GM20431 (cell line): ENCODE measurements around the gene GTF2F1.
"Not testable (repeated sequence)": the region's sequence is repeated elsewhere in the genome, so short reads cannot be mapped to it uniquely, and the experiment has no call there.

Experiments used
- in situ Hi-C: fragments of 300-500 bp; cut with MseI, MboI; formaldehyde crosslinking; loops from one replicate; pipeline ENCODE4 v1.15.0; 2020; ENCODE audit warnings: low sequenced_read_pairs; ENCODE audit not compliant: unreplicated experiment

Gene GTF2F1, protein sequence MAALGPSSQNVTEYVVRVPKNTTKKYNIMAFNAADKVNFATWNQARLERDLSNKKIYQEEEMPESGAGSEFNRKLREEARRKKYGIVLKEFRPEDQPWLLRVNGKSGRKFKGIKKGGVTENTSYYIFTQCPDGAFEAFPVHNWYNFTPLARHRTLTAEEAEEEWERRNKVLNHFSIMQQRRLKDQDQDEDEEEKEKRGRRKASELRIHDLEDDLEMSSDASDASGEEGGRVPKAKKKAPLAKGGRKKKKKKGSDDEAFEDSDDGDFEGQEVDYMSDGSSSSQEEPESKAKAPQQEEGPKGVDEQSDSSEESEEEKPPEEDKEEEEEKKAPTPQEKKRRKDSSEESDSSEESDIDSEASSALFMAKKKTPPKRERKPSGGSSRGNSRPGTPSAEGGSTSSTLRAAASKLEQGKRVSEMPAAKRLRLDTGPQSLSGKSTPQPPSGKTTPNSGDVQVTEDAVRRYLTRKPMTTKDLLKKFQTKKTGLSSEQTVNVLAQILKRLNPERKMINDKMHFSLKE

DNA sequence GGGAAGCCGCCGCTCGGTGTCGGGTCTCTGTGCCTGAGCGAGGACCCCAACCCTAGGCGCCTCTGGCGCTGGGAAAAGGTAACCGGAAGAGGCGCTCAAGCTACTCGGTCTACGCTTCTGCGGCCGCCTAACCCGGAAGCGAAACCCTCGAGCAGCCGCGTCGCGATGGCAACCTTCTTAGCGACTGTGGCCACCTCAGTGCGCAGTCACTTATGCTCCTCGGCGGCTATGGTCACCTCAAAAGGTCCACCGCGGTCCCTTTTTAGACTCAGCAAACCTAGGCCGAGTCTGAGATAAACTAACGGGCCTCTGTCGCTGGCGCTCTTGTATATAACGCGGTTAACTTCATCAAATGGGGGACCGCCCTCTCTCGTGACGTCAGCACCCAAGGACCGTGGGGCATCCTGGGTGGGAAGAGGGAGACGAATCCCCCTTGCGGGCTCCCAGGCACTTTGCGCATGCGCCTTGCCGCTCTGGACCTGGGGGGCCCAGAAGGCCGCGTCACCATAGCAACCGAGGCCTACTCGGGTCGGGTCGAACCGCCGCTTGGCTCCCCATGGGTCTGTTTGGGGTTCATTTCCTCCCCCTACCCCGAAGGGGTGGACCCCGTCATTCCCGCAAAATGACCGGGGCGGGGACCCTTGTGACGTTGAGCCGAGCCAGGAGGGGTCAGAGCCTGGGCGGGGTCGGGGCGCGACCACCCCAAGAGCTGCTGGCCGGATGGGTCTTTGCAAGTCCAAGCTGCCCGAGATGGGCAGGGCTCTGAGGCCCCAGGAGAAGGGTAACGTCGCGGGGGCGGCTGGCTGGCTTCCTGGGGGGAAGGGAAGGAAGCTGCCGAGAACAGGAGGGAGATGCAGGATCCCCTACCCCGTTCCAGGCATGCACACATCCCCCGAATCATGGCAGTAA is at the start of gene GTF2F1:
Gene GTF2F1 (minus strand): TSS at position 91 of the 909 bp plus-strand sequence. CDS start 169 bp downstream, outside the sequence.
- in situ Hi-C loops = no loop called here

DNA sequence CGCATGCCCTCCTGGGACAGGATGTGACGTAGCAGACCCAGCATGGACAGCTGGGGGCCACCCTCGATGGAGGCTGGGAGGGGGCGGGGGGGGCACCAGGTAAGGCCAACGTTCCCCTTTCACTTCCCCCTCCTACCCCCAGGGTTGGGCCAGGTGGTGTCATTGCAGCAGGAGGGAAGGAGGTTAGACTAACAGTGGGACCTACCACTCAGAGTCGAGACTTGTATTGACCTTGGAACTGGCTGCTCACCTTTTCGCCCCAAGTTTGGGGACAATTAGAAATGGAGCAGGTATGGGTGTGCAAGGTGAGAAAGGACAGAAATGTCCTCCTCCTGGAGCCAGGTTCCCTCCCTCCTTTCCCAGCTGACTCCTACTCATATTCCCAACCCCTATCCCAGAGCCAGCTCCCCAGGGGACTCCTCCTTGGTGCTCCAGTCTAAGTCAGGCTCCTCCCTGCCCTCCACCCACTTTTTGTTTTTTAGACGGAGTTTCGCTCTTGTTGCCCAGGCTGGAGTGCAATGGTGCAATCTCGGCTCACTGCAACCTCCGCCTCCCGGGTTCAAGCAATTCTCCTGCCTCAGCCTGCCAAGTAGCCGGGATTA is 49.2 kb upstream of the GTF2F1 start:
- in situ Hi-C loops = no loop called here

DNA sequence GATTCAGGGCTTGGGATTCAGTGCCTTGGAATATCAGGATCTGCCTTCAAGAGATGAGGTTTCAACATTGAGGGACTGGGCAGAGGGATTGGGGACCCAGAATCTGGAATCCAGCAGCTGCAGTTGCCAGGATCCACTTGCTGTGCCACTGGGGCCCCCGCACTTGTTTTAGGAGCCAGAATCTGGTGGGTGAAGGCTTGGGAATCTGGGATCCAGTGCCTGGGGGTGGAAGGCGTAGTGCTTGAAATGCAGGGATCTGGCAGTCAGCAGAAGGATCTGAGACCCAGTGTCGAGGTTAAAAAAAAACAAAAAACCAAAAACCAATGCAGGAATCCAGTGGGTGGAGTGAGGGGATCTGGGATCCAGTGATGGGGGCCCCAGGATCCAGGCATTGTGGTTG is 47.9 kb upstream of the GTF2F1 start:
- in situ Hi-C loops = no loop called here

DNA sequence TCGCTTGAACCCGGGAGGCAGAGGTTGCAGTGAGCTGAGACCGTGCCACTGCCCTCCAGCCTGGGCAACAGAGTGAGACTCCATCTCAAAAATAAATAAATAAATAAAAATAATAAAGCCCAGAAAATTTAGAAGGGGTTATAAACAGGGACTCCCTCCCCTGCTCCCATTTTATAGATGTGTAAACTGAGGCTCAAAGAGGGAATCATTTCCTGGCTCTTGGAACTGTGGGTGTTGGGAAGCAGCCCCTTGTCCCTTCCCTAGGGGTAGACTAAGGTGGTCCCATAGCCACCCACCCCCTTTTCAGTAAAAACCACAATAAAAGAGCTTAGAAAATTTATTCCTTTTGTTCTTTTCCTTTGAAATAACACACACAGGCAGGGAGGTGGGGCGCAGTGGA is 46.8 kb upstream of the GTF2F1 start:
- in situ Hi-C loops = no loop called here

DNA sequence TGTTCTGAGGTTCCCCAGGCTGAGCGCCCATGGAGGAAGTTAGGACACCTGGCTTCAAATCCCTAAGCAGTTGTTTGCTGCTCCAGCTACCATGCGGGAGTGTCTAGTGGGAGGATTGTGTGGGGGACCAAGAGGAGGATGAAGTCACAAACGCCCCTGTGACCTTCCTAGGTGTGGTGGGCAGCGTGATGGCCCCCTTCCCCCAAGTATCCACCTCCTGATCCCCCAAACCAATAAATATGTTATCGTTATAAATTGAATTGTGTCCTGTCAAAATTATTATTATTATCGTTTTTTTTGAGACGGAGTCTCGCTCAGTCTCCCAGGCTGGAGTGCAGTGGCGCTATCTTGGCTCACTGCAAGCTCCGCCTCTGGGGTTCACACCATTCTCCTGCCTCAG is 40.7 kb upstream of the GTF2F1 start, which contains the start of gene SLC25A41:
Gene SLC25A41 (minus strand): TSS at position 101 of the 400 bp plus-strand sequence. CDS start 70 bp downstream, at position 31.
- in situ Hi-C loops = no loop called here

DNA sequence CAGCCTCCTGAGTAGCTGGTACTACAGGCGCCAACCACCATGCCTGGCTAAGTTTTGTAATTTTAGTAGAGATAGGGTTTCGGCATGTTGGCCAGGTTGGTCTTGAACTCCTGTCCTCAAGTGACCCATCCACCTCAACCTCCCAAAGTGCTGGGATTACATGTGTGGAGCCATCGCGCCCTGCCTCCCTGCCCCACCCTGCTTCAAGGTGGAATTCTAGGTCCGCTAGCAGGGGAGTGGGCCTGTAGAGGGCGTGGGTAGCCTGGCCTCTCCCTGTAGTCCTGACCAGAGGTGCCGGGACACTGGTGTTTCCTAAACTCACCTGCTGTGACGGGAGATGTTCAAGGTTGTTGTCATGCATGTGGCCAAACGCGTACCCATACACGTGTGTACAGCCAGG is 40.2 kb upstream of the GTF2F1 start:
- in situ Hi-C loops = no loop called here

DNA sequence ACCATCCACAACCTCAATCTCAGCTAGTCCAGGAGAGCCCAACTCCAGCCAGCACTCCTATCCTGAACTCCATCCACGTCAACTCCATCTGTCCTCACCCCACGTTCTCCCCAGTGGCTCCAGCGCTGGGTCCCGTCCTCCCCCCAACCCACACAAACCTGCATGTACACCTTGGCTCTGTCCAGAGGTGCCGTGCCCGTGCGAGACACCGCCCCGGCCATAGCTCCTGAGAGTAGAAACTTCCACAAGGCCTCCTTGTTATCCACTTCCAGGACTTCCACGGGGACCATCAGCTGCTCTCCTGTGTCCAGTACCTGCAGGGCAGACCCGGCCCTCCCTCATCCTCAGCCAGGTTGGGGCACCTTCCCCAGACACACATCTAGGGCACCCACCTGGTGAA is 38.9 kb upstream of the GTF2F1 start:
- in situ Hi-C loops = no loop called here

DNA sequence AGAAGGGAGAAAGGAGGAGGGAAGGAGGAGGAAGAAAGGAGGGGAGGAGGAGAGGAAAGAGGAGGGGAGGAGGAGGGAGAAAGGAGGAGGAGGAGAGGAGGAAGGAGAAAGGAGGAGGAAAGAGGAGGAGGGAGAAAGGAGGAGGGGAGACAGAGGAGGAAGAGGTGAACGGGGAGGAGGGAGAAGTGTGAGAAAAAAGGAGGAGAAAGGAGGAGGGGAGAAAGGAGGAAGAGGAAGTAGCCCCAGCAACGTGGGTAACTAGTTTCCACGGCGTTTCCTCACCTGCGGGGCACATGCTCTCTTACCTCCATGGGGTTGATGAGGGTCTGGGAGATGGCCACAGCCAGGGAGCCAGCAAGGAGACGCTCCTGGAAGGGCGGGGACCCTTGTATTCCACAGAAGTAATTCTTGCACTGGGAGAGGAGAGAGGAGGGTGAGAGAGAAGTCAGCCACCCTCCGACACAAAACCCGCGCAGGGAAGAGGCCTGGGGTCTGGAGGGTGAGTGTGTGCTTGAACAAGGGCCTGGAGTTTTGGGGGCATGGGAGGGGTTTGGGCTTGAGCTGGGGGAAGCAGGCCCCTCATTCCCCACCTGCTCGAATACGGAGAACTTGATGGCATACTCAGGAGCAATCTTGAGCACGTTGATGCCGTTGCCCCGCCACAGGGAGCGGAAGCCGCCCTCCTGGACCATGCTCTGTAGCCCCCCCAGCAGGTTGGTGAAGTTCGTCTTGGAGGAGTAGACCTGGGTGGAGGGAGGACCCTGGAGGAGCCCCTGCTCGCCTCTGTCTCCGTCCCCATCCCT is 36.7 kb upstream of the GTF2F1 start:
- in situ Hi-C loops = no loop called here

DNA sequence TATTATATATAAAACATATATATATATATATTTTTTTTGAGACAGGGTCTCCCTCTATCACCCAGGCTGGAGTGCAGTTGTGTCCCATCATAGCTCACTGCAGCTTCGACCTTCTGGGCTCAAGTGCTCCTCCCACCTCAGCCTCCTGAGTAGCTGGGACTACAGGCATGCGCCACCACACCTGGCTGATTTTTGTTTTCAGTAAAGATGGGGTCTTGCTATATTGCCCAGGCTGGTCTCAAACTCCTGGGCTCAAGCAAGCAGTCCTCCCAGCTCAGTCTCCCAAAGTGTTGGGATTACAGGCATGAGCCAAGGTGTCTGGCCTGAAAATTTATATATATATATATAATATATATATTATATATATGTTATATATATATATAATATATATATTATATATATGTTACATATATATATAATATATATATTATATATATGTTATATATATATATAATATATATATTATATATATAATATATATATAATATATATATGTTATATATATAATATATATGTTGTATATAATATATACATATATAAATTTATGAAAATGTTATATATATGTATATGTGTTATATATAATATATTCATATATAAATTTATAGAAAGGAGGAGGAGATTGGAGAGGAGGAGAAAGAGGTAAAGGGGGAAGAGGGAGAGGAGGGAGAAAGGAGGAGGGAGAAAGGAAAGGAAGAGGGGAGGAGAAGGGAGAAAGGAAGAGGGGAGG is 35.9 kb upstream of the GTF2F1 start:
- in situ Hi-C loops = not testable (repeated sequence)

DNA sequence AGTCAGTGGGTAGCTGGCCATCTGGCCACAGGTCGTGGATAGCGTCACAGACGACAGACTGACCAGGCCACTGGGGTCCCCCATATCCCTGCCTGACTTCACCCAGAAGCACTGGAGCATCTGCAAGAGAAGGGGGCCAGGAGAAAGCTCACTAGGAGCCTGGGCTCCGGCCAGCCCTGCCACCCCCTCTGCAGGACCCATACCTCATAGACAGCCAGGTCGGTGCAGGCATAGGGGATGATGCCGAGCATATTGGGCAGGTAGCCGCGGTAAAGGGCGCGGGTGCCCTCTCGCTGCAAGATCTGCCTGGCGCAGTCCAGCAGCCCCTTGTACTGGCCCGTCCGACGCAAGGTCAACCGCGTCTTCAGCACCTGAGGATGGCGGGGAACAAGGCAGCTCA is 34.2 kb upstream of the GTF2F1 start:
- in situ Hi-C loops = no loop called here

DNA sequence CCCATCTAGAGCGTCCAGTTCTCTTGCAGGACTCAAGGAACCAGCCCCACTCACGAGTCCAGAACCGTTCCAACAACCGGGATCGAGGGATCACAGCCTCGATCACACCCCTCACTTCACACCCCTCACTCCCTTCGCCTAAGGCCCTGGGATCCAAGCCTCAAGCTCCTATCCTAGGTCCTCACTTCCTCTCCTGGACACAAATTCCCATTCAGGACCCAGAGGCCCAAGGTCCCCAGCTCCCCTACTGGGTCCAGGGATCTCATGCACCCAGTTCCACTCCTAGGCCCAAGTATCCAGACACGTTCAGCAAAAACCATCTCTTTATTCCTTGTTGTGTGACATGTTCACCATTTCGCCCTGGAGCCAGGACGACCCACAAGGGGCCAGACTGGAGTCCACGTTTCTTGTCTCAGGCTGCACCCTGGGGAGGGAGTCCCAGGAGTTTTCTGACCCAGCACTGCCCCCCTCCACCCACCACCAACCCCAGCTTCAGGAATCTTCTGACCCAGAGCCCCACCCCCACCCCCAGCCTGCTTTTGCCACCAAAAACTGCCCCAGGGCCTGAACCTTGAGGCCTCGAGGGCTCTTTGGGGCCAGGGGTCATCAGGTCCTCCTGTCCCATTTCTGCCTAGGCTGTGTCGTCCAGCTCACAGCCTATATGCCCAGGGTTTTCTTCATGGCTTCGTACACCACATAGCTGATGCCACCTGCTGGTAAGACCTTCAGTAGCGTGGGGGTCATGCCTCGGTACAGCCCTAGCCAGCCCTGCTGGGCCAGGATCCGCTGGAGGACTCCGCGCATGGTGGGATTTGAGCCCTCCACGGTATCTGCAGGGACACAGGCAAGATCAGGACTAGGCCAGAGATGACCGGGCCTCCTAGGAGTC is 33.0 kb upstream of the GTF2F1 start:
- in situ Hi-C loops = no loop called here

DNA sequence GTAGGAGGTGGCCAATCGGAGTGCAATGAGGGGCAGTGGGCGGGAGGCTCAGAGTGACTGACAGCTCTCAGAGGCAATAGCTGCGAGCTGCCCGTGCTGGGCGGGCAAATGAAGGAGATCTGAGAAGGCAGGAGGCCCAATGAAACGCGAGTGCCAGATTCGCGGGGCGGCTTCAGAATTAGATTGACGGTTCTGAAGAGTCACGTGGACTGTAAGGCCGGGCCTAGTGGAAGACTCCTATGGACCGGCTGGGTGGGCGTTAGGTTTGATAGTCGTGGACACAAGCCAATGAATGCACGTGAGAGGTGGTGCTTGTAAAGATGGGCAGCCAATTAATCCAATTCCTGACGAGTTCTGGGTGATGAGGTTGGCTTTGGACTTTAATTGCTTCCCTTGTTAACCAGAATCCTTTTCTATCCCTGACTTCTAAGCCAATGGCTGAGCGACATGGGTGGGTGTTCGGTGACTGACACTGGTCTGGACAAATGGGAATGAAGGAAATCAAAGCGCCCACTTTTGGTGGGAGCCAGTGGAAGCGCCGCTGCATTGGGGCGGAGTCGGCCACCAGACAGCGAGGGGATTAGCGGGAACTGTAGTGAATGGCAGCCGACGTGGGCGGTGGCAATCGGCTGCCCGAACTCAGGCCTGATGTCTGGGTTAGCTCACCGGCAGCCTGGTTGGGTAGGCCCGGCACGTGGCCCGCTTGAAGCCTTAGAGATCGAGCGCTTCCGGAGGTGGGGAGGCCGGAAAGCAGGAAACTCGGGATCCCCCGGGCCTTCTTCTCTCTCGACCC is 32.2 kb upstream of the GTF2F1 start:
- in situ Hi-C loops = no loop called here

DNA sequence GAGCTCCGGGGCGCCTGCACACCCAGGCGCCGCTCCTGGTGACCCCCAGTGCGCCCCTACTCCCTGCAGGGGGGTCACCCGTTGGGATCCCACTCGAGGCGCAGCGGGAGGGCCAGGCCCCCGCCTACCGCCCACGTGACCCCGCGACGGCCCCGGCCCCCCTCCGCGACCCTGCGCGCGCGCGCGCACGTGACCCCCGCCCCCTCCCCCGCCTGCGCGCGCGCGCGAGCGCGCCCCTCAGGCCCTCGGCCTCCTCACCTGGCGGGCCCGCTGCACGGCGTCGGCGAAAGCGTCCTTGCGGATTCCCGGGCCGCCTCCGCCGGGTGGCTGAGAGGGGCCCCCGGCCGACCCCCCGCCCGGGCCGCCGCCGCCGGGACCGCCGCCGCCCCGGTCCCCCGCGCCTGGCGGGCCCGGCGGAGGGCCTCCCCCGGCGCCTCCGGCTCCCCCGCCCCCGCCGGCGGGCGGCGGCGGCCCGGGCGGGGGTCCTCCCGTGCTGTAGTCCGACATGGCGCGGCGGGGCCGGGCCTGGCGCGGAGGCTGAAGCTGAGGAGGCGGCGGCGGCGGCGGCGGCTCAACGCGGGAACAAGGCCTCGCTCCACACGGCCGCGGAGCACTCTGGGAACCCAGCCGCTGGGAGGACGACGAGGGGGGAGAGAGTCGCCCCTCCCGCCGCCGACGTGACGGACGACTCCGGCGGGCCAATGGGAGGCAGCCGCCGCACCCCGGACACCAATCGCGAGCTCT is 31.4 kb upstream of the GTF2F1 start, which contains the start of gene KHSRP:
Gene KHSRP (minus strand): TSS at position 617 of the 744 bp plus-strand sequence. CDS start 110 bp downstream, at position 507.
- in situ Hi-C loops = no loop called here

DNA sequence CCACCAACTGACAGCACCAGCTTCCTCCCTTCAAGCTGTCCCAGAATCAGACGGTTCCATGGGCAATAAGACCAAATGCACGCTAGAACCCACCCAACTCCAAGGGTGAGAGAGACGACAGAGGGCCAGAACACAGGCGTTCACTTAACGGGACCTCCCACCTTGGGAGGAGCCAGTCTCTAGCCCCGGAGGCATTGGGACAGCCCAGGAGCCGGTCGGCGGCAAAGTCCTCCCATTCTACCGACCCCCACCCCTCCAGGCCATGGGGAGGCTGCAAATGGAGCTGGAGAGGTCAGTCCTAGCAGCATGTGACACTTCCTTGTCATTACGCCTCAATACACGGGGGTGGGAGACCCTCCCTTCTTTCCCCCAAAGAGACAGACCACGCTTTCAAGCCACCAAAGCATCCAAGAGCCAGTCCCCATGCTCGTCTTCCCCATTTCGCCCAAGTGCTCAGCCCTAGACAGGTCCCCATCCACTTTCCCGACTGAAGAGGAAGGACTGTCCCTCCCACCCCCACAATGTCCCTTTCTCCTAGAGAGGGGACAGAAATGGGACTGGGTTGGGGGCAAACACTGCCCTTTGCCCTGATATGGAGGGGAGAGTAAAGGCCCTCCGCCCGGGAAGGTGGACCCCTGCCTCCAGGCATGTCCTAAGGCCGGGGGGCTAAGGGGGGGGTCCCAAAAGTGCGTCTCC is 30.7 kb upstream of the GTF2F1 start:
- in situ Hi-C loops = no loop called here

DNA sequence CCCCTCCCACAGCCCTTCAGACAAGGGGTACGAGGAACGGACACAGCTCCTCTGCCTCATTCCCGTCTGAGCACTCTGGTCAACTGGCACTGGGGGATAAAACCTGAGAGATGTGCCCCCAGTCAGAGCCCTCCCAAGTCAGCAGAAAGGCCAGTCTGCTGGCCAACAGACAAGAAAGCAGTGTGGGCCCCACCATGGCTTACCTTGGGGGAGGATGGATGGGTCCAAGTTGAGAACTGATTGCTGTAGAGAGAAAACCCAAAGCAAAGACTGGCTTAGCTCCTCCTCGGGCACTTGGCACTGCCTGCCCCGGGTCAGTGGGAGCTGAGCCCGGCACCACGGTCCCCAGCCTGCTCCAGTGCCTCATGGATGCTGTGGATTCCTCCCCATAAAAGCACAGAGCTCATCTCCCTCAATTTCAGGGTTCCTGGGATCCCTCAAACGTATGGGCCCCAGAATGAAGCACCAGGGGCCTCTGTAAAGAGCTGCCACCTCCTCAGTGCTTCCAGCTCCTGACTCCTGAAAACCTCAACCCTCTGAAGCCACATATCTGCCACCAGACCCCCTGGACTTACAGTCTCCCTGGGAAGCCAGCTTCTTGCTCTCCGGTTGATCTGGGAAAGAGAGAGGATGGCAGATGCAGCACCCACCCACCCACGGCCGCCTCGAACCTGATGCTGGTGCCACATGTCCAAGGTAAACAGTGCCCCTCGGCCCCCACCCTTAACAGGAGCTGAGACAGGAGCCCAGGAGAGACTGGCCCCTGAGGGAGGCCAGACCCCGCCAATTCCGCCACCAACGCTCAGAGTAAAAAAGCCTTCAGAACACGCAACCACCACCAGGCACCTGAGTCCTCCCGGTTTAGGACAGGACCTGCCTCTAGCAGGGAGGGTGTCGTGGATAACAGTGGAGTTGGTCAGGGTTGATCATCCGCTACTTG is 28.4 kb upstream of the GTF2F1 start:
- in situ Hi-C loops = no loop called here
